Tibial artery (tissue), 4 donors: ENCODE measurements around the gene DLG5.

Experiments used
- DNase-seq, 2 donors: peaks; one replicate each; pipeline ENCODE4 v3.0.0-alpha.2; 2019
- H3K27ac ChIP-seq, 2 donors: fragments of 200-600 bp; sonication (generic) in 1 of 2; 1 replicate in 1 of 2; 2 replicates in 1 of 2; pipeline ENCODE4 v1.5.1; 2018 to 2019; ENCODE audit warnings: mild to moderate bottlenecking in 1 of 2
- H3K27me3 ChIP-seq, 2 donors: fragments of 200-600 bp; sonication (generic) in 1 of 2; one replicate each; pipeline versions ENCODE4 v1.5.1 to v1.6.0; 2016 to 2019
- H3K36me3 ChIP-seq, 3 donors: fragments of 200-600 bp; sonication (generic) in 2 of 3; one replicate each; pipeline ENCODE4 v1.5.1; 2016 to 2019; ENCODE audit warnings: mild to moderate bottlenecking in 2 of 3
- H3K4me1 ChIP-seq, 4 donors: fragments of 200-600 bp; sonication (generic) in 2 of 4; 1 replicate in 3 of 4; 2 replicates in 1 of 4; pipeline ENCODE4 v1.5.1; 2016 to 2019
- H3K4me3 ChIP-seq, 2 donors: fragments of 200-600 bp; sonication (generic) in 1 of 2; 1 replicate in 1 of 2; 2 replicates in 1 of 2; pipeline ENCODE4 v1.5.1; 2018 to 2019; ENCODE audit warnings: mild to moderate bottlenecking in 2 of 2
- H3K9me3 ChIP-seq, 3 donors: fragments of 200-600 bp; sonication (generic) in 1 of 3; one replicate each; pipeline ENCODE4 v1.5.1; 2016 to 2019
- CTCF ChIP-seq, 2 experiments: fragments of 200-600 bp in 1 of 2; fragments of 450-650 bp in 1 of 2; IDR thresholded peaks; one replicate each; pipeline ENCODE4 v1.5.1; 2017 to 2019; ENCODE audit warnings: antibody characterized with exemption in 2 of 2, mild to moderate bottlenecking in 1 of 2, moderate library complexity in 1 of 2
- intact Hi-C: fragments of 100-400 bp; cut with DNase I; formaldehyde crosslinking; loops from one replicate; pipeline ENCODE4 v1.15.0; 2023; ENCODE audit warnings: low total_unique reads

The DLG5 gene

GRCh38 chr10:77877441-77878344 lies 48.9 kb downstream of the DLG5 start:
- Histone ChIP-seq H3K27ac (no peak overlapping the region), H3K27me3 (no peaks in the 10 kb centered on the region), H3K9me3 (no peaks in the 10 kb centered on the region), H3K36me3 (no peaks in the 10 kb centered on the region), H3K4me1 (peaks cover 0 to 68% (median 26%) of the 10 kb centered on the region in 4 donors), H3K4me3 (no peak overlapping the region)
- no peak for TF ChIP-seq CTCF (IDR thresholded peaks at IDR 0.05)
- intact Hi-C loops = no loop called here
- DNase-seq = no peak

GRCh38 chr10:77875730-77876129 lies 50.8 kb downstream of the DLG5 start:
- H3K4me1 ChIP-seq = peaks cover 0 to 72% (median 28%) of the 10 kb centered on the region in 4 donors
- no peak overlapping the region for H3K27ac ChIP-seq

GRCh38 chr10:77874872-77875271 lies 51.7 kb downstream of the DLG5 start:
- Histone ChIP-seq H3K4me3 (no peak overlapping the region), H3K9me3 (no peaks in the 10 kb centered on the region), H3K27me3 (no peaks in the 10 kb centered on the region), H3K27ac (no peak overlapping the region), H3K36me3 (no peaks in the 10 kb centered on the region), H3K4me1 (peaks cover 0 to 76% (median 28%) of the 10 kb centered on the region in 4 donors)
- no peak for TF ChIP-seq CTCF (IDR thresholded peaks at IDR 0.05)
- DNase-seq = no peak
- intact Hi-C loops = no loop called here

More at GRCh38 chr10:77875730-77876129, 50.8 kb downstream of the DLG5 start:
- no peak for TF ChIP-seq CTCF (IDR thresholded peaks at IDR 0.05)
- intact Hi-C loops = no loop called here
- Histone ChIP-seq H3K4me3 (no peak overlapping the region), H3K27me3 (no peaks in the 10 kb centered on the region), H3K9me3 (no peaks in the 10 kb centered on the region), H3K36me3 (no peaks in the 10 kb centered on the region)
- DNase-seq = no peak

GRCh38 chr10:77873536-77874380 lies 52.8 kb downstream of the DLG5 start:
- no peak overlapping the region for H3K4me3 ChIP-seq
- peak overlapping the region in 1 of 2 donors; percentile 30 for H3K27ac ChIP-seq
- intact Hi-C loops = no loop called here
- no peaks in the 10 kb centered on the region for H3K9me3 ChIP-seq
- TF ChIP-seq CTCF (IDR thresholded peaks at IDR 0.05) = no peak
- peak in 1 of 2 donors; percentile 36 for DNase-seq
- H3K27me3 ChIP-seq = no peaks in the 10 kb centered on the region
- H3K4me1 ChIP-seq = peaks cover 0 to 70% (median 28%) of the 10 kb centered on the region in 4 donors
- peaks cover 0 to 7% (median 4%) of the 10 kb centered on the region in 3 donors for H3K36me3 ChIP-seq

- intact Hi-C loops = no loop called here
- Histone ChIP-seq H3K27me3 (no peaks in the 10 kb centered on the region), H3K36me3 (peaks cover 0 to 13% (median 4%) of the 10 kb centered on the region in 3 donors), H3K4me3 (no peak overlapping the region), H3K4me1 (peaks cover 0 to 68% (median 22%) of the 10 kb centered on the region in 4 donors), H3K27ac (no peak overlapping the region), H3K9me3 (no peaks in the 10 kb centered on the region)
- DNase-seq = no peak
- no peak for TF ChIP-seq CTCF (IDR thresholded peaks at IDR 0.05)
These were observed 53.5 kb downstream of the DLG5 start for GRCh38 chr10:77872947-77873535.
